HG03045 (cell line): Measurements from ENCODE around the gene TSPYL1.
"Not testable (repeated sequence)": the region's sequence is repeated elsewhere in the genome, so short reads cannot be mapped to it uniquely, and the experiment has no call there.

Experiments
- ATAC-seq: cut with Tn5 transposase; IDR thresholded peaks from one replicate; pipeline ENCODE4 v1.9.1; 2021; ENCODE audit warnings: mild to moderate bottlenecking, moderate library complexity; ENCODE audit not compliant: unreplicated experiment

Gene TSPYL1

GRCh38 chr6:116298973-116299372, 19.2 kb upstream of the TSPYL1 start:
- no peak for ATAC-seq

GRCh38 chr6:116298273-116298672, 18.5 kb upstream of the TSPYL1 start:
- no peak for ATAC-seq

GRCh38 chr6:116292553-116292952, 12.8 kb upstream of the TSPYL1 start:
- ATAC-seq: no peak

- no peak for ATAC-seq
Measured at GRCh38 chr6:116291701-116292396, 12.1 kb upstream of the TSPYL1 start.

- no peak for ATAC-seq
Measured at GRCh38 chr6:116290799-116291198, 11.1 kb upstream of the TSPYL1 start.

- ATAC-seq: no peak
Measured at GRCh38 chr6:116289876-116290275, 10.1 kb upstream of the TSPYL1 start.

- ATAC-seq: no peak
Measured at GRCh38 chr6:116287689-116288282, 8.1 kb upstream of the TSPYL1 start.

- ATAC-seq: no peak
Measured at GRCh38 chr6:116286773-116287358, 7.1 kb upstream of the TSPYL1 start.

GRCh38 chr6:116284984-116285383, 5.3 kb upstream of the TSPYL1 start:
- ATAC-seq: not testable (repeated sequence)

GRCh38 chr6:116283191-116283590, 3.5 kb upstream of the TSPYL1 start:
- no peak for ATAC-seq

GRCh38 chr6:116282698-116283097, 3.0 kb upstream of the TSPYL1 start:
- ATAC-seq: no peak

GRCh38 chr6:116280933-116281316, 1.2 kb upstream of the TSPYL1 start:
- ATAC-seq: no peak

- ATAC-seq: no peak
Measured at GRCh38 chr6:116280161-116280932, 617 bp upstream of the TSPYL1 start.

GRCh38 chr6:116278854-116279231, 887 bp downstream of the TSPYL1 start:
- no peak for ATAC-seq

GRCh38 chr6:116278481-116278829, 1.3 kb downstream of the TSPYL1 start:
- no peak for ATAC-seq

- no peak for ATAC-seq
Measured at GRCh38 chr6:116277124-116277523, 2.6 kb downstream of the TSPYL1 start.

GRCh38 chr6:116271149-116271708, 8.5 kb downstream of the TSPYL1 start:
- no peak for ATAC-seq

GRCh38 chr6:116268589-116269293, 11.0 kb downstream of the TSPYL1 start:
- peak; percentile 69 for ATAC-seq

- ATAC-seq: no peak
Measured at GRCh38 chr6:116267836-116268588, 11.7 kb downstream of the TSPYL1 start.

GRCh38 chr6:116266803-116267202, 12.9 kb downstream of the TSPYL1 start:
- ATAC-seq: no peak
